ENCODE results near the gene UVRAG.

Gene UVRAG

DNA sequence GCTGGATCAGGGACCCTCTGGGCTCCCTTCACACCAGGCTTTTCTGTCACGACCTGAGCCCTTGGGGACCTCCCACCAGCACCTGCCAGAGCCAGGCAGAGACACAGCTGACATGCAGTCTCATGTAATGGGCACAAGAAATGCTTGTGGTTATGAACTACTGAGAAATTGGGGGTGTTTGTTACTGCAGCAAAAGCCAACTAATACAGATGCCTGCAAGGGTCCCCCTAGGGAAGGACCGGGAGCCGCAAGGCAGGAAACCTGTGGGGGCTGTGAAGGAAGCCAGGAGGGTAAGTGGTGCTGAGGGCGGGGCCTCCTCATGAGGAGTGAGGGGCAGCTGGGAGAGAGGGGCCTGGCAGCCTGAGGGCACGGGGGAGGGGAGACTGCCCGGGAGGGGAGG, 374.7 kb downstream of the UVRAG start:
- Histone ChIP-seq H3F3A (ENCODE audit: insufficient read depth, low read length) (no peaks in the 10 kb centered on the region), H3K4me2 (ENCODE audit: low read depth, low read length) (no peak overlapping the region), H3K27me3 (replicated peaks; ENCODE audit: insufficient read depth, low read length) (no peaks in the 10 kb centered on the region), H3K36me3 (replicated peaks; ENCODE audit: insufficient read depth, low read length) (no peaks in the 10 kb centered on the region), H2AFZ (ENCODE audit: low read length) (no peak overlapping the region), H3K9ac (ENCODE audit: low read length) (no peak overlapping the region), H4K20me1 (ENCODE audit: insufficient read depth, low read length) (no peaks in the 10 kb centered on the region), H3K9me2 (replicated peaks; ENCODE audit: insufficient read depth, low read length) (no peaks in the 10 kb centered on the region), H3K9me3 (replicated peaks; ENCODE audit: insufficient read depth, low read length) (no peaks in the 10 kb centered on the region), H3K4me3 (ENCODE audit: low read length) (no peak overlapping the region), H3K79me2 (ENCODE audit: low read length) (no peaks in the 10 kb centered on the region), H3K4me1 (ENCODE audit: low read length) (no peaks in the 10 kb centered on the region), H3K27ac (ENCODE audit: low read length) (no peak overlapping the region)
- TF ChIP-seq, protein P1, sequence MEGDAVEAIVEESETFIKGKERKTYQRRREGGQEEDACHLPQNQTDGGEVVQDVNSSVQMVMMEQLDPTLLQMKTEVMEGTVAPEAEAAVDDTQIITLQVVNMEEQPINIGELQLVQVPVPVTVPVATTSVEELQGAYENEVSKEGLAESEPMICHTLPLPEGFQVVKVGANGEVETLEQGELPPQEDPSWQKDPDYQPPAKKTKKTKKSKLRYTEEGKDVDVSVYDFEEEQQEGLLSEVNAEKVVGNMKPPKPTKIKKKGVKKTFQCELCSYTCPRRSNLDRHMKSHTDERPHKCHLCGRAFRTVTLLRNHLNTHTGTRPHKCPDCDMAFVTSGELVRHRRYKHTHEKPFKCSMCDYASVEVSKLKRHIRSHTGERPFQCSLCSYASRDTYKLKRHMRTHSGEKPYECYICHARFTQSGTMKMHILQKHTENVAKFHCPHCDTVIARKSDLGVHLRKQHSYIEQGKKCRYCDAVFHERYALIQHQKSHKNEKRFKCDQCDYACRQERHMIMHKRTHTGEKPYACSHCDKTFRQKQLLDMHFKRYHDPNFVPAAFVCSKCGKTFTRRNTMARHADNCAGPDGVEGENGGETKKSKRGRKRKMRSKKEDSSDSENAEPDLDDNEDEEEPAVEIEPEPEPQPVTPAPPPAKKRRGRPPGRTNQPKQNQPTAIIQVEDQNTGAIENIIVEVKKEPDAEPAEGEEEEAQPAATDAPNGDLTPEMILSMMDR (IDR thresholded peaks at IDR 0.05; ENCODE audit: low read length) = no peak
- TF ChIP-seq EZH2phosphoT487 (IDR thresholded peaks at IDR 0.05; ENCODE audit: low read length) = no peak
- TF ChIP-seq EZH2 (optimal IDR thresholded peaks at IDR 0.05; ENCODE audit: low read depth, low read length) = no peak
- DNase-seq = no peak

DNA sequence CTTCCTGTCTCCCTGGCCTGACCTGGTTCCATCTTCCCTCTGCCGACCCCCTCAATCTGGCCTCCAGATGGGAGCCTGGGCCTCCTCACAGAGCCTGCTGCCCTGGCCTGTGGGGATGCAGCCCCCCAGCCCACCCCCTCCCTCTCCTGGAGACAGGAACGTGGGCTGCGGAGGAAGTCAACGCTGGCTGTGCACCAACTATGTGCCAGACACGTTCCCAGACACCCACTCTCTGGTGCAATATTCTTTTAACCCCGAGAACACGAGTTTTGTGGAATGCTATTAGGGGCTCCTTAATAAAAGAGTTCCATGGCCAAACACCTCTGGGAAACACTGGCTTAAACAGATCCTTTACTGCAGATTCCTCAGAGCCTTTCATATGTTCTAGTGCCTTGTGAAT, 375.4 kb downstream of the UVRAG start:
- no peaks in the 10 kb centered on the region for H3K9me2 ChIP-seq (replicated peaks; ENCODE audit: insufficient read depth, low read length)
- no peak overlapping the region for H3K27ac ChIP-seq (ENCODE audit: low read length)
- H3F3A ChIP-seq (ENCODE audit: insufficient read depth, low read length) = no peaks in the 10 kb centered on the region
- H3K9me3 ChIP-seq (replicated peaks; ENCODE audit: insufficient read depth, low read length) = no peaks in the 10 kb centered on the region
- H4K20me1 ChIP-seq (ENCODE audit: insufficient read depth, low read length) = no peaks in the 10 kb centered on the region
- no peaks in the 10 kb centered on the region for H3K4me1 ChIP-seq (ENCODE audit: low read length)
- H3K4me3 ChIP-seq (ENCODE audit: low read length) = no peak overlapping the region
- no peaks in the 10 kb centered on the region for H3K27me3 ChIP-seq (replicated peaks; ENCODE audit: insufficient read depth, low read length)
- no peaks in the 10 kb centered on the region for H3K36me3 ChIP-seq (replicated peaks; ENCODE audit: insufficient read depth, low read length)
- H3K9ac ChIP-seq (ENCODE audit: low read length) = no peak overlapping the region
- no peaks in the 10 kb centered on the region for H3K79me2 ChIP-seq (ENCODE audit: low read length)
- TF ChIP-seq EZH2 (optimal IDR thresholded peaks at IDR 0.05; ENCODE audit: low read depth, low read length) = no peak
- TF ChIP-seq, protein P1 (IDR thresholded peaks at IDR 0.05; ENCODE audit: low read length) = no peak
- TF ChIP-seq EZH2phosphoT487 (IDR thresholded peaks at IDR 0.05; ENCODE audit: low read length) = no peak
- DNase-seq = no peak
- H3K4me2 ChIP-seq (ENCODE audit: low read depth, low read length) = no peak overlapping the region
- no peak overlapping the region for H2AFZ ChIP-seq (ENCODE audit: low read length)
